GM10266 (cell line): Measurements from ENCODE around the gene PTPRN2.

Experiments
- DNase-seq: peaks from one replicate; pipeline ENCODE4 v3.0.0; 2012; ENCODE audit errors: extremely low spot score
- CTCF ChIP-seq: IDR thresholded peaks from 2 replicates; pipeline ENCODE4 v1.5.1; 2012; ENCODE audit warnings: mild to moderate bottlenecking, low read depth; ENCODE audit not compliant: control insufficient read depth, insufficient read depth; ENCODE audit errors: missing control alignments

The PTPRN2 gene

GRCh38 chr7:158486919-158487318 is 100.7 kb downstream of the PTPRN2 start:
- no peak for TF ChIP-seq CTCF

GRCh38 chr7:158484801-158485531 is 102.7 kb downstream of the PTPRN2 start:
- DNase-seq: no peak
- no peak for TF ChIP-seq CTCF

More at GRCh38 chr7:158486919-158487318, 100.7 kb downstream of the PTPRN2 start:
- DNase-seq: no peak

GRCh38 chr7:158482480-158482879 is 105.1 kb downstream of the PTPRN2 start:
- TF ChIP-seq CTCF: no peak
- no peak for DNase-seq

- TF ChIP-seq CTCF: no peak
- DNase-seq: no peak
Observed at GRCh38 chr7:158479664-158480025, 108.0 kb downstream of the PTPRN2 start.

- DNase-seq: no peak
- TF ChIP-seq CTCF: no peak
Observed at GRCh38 chr7:158479021-158479663, 108.5 kb downstream of the PTPRN2 start.

- DNase-seq: no peak
- no peak for TF ChIP-seq CTCF
Observed at GRCh38 chr7:158477866-158478265, 109.8 kb downstream of the PTPRN2 start.

GRCh38 chr7:158476331-158476932 is 111.2 kb downstream of the PTPRN2 start:
- TF ChIP-seq CTCF: no peak
- no peak for DNase-seq
